HG02938 (cell line): ENCODE results near the gene DIAPH2.

Source experiments
- ATAC-seq: cut with Tn5 transposase; IDR thresholded peaks from one replicate; pipeline ENCODE4 v1.9.1; 2021; ENCODE audit warnings: mild to moderate bottlenecking, moderate library complexity; ENCODE audit not compliant: unreplicated experiment

DIAPH2 gene

GRCh38 chrX:97030947-97031346, 346.3 kb downstream of the DIAPH2 start:
- ATAC-seq = no peak

GRCh38 chrX:97039363-97040029, 354.9 kb downstream of the DIAPH2 start:
- peak; percentile 96 for ATAC-seq

GRCh38 chrX:97045470-97045869, 360.8 kb downstream of the DIAPH2 start:
- ATAC-seq = no peak

- ATAC-seq = no peak
Observed at GRCh38 chrX:97046867-97047266, 362.2 kb downstream of the DIAPH2 start.

GRCh38 chrX:97050392-97050791, 365.8 kb downstream of the DIAPH2 start:
- ATAC-seq = no peak

- ATAC-seq = no peak
Observed at GRCh38 chrX:97057349-97057909, 372.8 kb downstream of the DIAPH2 start.

- ATAC-seq = no peak
Observed at GRCh38 chrX:97060020-97060419, 375.4 kb downstream of the DIAPH2 start.

GRCh38 chrX:97065066-97065465, 380.4 kb downstream of the DIAPH2 start:
- no peak for ATAC-seq

GRCh38 chrX:97065973-97066372, 381.3 kb downstream of the DIAPH2 start:
- no peak for ATAC-seq

- ATAC-seq = no peak
Observed at GRCh38 chrX:97066381-97066780, 381.7 kb downstream of the DIAPH2 start.

GRCh38 chrX:97070346-97070745, 385.7 kb downstream of the DIAPH2 start:
- no peak for ATAC-seq

- no peak for ATAC-seq
Observed at GRCh38 chrX:97074400-97074799, 389.8 kb downstream of the DIAPH2 start.

- ATAC-seq = no peak
Observed at GRCh38 chrX:97089116-97089515, 404.5 kb downstream of the DIAPH2 start.

- ATAC-seq = no peak
Observed at GRCh38 chrX:97096385-97096784, 411.7 kb downstream of the DIAPH2 start.

GRCh38 chrX:97102938-97103337, 418.3 kb downstream of the DIAPH2 start:
- no peak for ATAC-seq

- no peak for ATAC-seq
Observed at GRCh38 chrX:97109730-97110129, 425.1 kb downstream of the DIAPH2 start.

GRCh38 chrX:97117572-97117971, 432.9 kb downstream of the DIAPH2 start:
- no peak for ATAC-seq

GRCh38 chrX:97119474-97120109, 434.9 kb downstream of the DIAPH2 start:
- no peak for ATAC-seq

- ATAC-seq = no peak
Observed at GRCh38 chrX:97123001-97123400, 438.4 kb downstream of the DIAPH2 start.

GRCh38 chrX:97126020-97126419, 441.4 kb downstream of the DIAPH2 start:
- no peak for ATAC-seq

GRCh38 chrX:97132664-97133415, 448.2 kb downstream of the DIAPH2 start:
- ATAC-seq = no peak

GRCh38 chrX:97145934-97146333, 461.3 kb downstream of the DIAPH2 start:
- ATAC-seq = no peak
